Skeletal muscle tissue (tissue), 4 donors: ENCODE data around the gene COL8A2. TPM values are rescaled to one million over a fixed set of nuclear protein-coding genes. Genes with fewer than 3 reads are reported as not detected.

Source experiments
- H3K27ac ChIP-seq: one replicate; pipeline ENCODE4 v1.7.0; 2013; ENCODE audit warnings: mild to moderate bottlenecking, low read depth, low read length, inconsistent platforms
- H3K27me3 ChIP-seq, 3 donors: one replicate each; pipeline ENCODE4 v1.7.0; 2013; ENCODE audit warnings: low read length in 3 of 3; ENCODE audit not compliant: control insufficient read depth in 3 of 3, insufficient read depth in 3 of 3
- H3K36me3 ChIP-seq, 3 donors: one replicate each; pipeline ENCODE4 v1.7.0; 2013; ENCODE audit warnings: low read length in 3 of 3; ENCODE audit not compliant: control insufficient read depth in 3 of 3, insufficient read depth in 3 of 3
- H3K4me1 ChIP-seq, 3 donors: one replicate each; pipeline ENCODE4 v1.7.0; 2013; ENCODE audit warnings: low read length in 3 of 3, mild to moderate bottlenecking in 3 of 3; ENCODE audit not compliant: control insufficient read depth in 3 of 3, insufficient read depth in 3 of 3
- H3K4me3 ChIP-seq, 3 donors: one replicate each; pipeline ENCODE4 v1.7.0; 2013; ENCODE audit warnings: low read length in 3 of 3
- H3K9ac ChIP-seq, 3 donors: one replicate each; pipeline ENCODE4 v1.7.0; 2013; ENCODE audit warnings: low read length in 3 of 3, mild to moderate bottlenecking in 3 of 3, moderate library complexity in 2 of 3, low read depth in 1 of 3
- H3K9me3 ChIP-seq, 3 donors: one replicate each; pipeline ENCODE4 v1.7.0; 2013; ENCODE audit warnings: low read length in 3 of 3; ENCODE audit not compliant: control insufficient read depth in 3 of 3
- total RNA-seq: library from RNA; depleted of rRNA; stranded (reverse); fragments of >200 nt; gene quantifications from one replicate; pipeline ENCODE4 v1.2.3, GENCODE V29; 2014
- donor health status: Osteomylitis.

COL8A2 gene
- total RNA-seq, 1 donor from 2014 or later = 11.0 TPM

DNA sequence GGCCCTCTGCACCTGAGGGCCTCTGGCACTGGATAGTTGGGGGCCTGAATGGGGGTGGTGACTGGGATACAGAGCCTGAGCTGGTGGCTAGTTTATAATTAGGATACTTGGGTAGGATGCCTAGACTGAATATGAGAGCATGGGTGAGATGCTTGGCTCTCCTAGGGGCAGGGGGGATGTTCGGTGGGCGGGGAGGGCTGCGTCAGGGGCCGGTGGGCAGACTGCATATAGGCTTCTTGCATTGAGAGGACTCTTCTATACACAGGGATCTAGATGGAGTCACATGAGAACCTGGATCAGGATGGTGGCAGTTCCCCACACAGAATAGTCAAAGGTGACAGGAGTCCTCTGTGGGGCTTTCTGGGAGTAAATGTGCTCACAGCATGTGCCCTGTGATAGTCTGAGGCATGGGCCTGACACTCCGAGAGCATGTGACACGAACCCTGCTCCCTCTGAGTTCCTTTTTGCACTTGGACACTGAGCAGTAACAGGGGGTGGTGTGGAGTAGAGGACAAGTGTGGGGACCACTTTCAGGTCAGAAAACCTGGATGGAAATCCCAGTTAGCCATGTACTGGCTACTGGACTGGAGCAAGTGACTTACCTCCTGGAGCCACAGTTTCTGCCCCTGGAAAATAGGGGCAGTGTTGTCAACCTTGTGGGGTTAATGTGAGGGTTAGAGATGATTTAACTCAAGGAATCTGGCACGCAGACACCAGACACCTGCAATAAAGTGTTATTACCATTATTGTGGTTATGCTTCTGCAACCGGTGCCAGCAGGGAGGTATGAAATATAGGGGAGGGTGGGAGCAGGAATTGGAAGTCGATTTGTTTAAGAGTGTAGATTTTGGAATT is 33.2 kb upstream of the COL8A2 start:
- Histone ChIP-seq H3K27ac (peak overlapping the region; percentile 99), H3K9me3 (no peaks in the 10 kb centered on the region), H3K36me3 (peaks cover 4 to 5% (median 4%) of the 10 kb centered on the region in 3 donors), H3K27me3 (no peaks in the 10 kb centered on the region), H3K4me3 (peak overlapping the region; percentile 78 to 91 (median 80)), H3K4me1 (peaks cover 66 to 77% (median 68%) of the 10 kb centered on the region in 3 donors), H3K9ac (peak overlapping the region; percentile 87 to 100 (median 88))

DNA sequence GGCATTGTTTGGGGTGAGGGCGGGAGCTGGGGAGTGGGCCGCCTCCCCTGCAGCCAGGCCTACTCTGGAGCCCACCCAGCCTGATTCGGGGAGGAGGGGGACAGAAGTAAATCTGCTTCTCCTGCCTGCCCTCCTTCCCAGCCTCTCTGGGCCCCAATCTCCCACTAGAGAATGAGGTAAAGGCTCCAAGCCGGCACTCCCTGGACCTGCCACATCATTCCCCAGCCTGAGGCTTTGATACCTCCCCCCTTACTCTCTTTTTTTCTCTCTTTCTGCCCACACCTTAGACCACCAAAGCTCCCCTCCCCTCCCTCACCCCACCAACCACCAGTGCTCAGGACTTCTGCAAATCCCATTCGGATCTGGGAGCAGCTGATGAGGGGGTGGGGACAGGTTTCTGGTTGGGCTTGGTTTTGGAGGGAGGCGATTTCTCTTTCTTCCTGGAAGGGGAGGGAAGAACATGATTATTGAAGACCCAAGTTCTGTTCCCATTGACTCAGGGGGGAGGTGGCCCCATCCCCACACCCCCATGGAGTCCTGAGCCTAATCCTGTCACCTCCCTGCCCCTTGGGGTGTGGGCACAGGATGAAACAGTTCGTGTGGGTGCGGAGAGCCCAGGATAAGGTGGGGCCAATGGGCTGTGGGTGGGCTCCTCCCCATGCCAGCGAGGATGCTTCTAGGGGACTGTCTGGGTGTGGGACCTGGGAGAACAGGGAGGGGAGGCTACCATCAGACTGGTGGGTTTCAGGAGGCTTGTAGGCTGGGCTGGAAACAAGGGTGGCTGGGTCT is 32.3 kb upstream of the COL8A2 start:
- H3K4me3 ChIP-seq = peak overlapping the region; percentile 78 to 91 (median 80)
- H3K4me1 ChIP-seq = peaks cover 60 to 76% (median 68%) of the 10 kb centered on the region in 3 donors
- no peaks in the 10 kb centered on the region for H3K9me3 ChIP-seq
- peak overlapping the region; percentile 99 for H3K27ac ChIP-seq
- H3K9ac ChIP-seq = peak overlapping the region; percentile 87 to 100 (median 88)
- peaks cover 4 to 5% (median 4%) of the 10 kb centered on the region in 3 donors for H3K36me3 ChIP-seq
- H3K27me3 ChIP-seq = no peaks in the 10 kb centered on the region

DNA sequence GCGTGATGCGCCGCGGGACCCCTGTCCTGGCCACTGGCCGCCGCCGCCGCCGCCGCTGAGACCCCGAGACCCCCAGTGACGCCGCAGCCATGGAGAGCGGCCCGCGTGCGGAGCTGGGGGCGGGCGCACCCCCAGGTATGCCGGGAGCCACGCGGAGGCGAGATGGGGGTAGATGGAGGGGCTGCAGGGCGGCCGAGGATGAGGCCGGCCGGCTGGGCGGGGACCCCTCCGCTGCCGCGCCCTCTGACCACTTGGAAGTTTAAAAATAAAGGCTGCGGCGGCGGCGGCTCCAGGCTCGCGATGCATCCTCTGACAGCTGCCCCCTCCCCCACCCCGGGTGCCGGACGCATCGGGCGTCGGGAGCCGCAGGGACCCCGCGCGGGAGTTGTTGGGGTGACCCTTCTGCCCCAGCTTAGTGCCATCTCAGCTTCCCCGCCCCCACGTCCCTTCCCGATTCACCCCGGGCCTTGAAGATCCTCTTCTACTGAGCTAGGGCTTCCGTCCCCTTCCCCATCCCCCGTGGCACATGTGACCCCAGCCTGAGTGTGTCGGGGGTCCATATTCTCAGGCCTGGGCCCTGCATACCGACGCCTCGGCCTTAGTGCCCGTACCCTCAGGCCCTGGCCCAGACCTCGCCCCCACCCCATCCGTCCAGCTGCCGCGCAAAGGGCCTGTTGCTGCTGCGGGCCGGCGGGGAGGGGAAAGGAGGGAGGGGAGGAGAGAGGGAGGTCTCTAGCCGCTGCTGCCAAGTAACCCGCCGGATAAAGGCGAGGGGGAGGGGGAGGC is 31.5 kb upstream of the COL8A2 start:
- Histone ChIP-seq H3K27ac (peak overlapping the region; percentile 99), H3K36me3 (peaks cover 4 to 5% (median 4%) of the 10 kb centered on the region in 3 donors), H3K4me1 (peaks cover 59 to 73% (median 68%) of the 10 kb centered on the region in 3 donors), H3K9me3 (no peaks in the 10 kb centered on the region), H3K9ac (peak overlapping the region; percentile 87 to 100 (median 88)), H3K27me3 (no peaks in the 10 kb centered on the region), H3K4me3 (peak overlapping the region; percentile 78 to 91 (median 80))

DNA sequence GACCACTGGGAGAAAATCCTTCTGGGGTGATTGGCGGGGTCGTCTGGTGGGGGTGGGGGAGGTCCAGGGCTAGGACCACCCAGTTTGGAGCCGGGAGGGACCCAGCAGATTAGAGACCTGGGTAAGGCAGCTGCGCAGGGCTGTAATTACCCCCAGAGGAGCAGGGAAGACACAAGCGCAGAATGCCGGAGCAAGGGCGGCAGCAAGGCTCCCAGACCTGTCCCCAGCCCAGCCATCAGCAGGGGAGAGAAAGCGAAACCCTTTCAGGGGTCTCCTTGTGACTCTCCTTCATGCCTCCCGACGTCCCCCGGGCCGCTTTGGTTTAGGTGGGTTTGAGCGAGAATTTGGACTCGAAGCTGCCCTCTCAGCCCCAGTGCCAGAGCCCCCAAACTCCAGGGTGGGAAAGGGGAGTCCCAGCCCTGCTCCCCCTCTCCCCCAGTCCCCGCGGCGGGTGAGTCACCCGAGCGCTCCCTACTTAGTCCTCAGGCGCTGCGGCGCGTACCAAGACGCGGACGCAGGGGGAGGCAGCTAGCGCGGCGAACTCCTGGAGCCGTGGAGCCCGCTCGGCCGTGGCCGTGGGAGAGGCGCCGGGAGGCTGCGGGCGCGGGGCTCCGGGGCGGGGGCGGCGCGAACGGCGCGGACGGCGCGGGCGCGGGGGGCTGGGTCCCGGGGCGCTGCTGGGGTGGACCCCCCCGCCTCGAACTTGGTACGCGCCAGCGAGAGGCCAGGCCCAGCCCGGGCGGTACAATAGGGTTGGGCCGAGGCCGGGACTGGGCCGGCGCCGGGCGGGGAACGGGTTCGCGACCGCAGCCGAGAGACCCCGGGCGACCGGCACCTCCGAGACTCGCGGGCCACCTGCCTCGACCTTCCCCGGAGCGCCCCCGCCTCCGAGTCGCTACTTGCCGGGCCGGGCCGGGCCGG is 30.6 kb upstream of the COL8A2 start, which contains the start of gene MAP7D1:
Gene MAP7D1, plus strand, starts transcription at position 753 of the 921 bp plus-strand sequence. CDS start 258 bp downstream, outside the sequence.
- Histone ChIP-seq H3K9me3 (no peaks in the 10 kb centered on the region), H3K4me1 (peaks cover 59 to 73% (median 68%) of the 10 kb centered on the region in 3 donors), H3K27me3 (no peaks in the 10 kb centered on the region), H3K9ac (peak within 1 kb of the TSS; percentile 97 to 100 (median 100)), H3K36me3 (peaks cover 4 to 5% (median 4%) of the 10 kb centered on the region in 3 donors), H3K4me3 (peak within 1 kb of the TSS; percentile 80 to 94 (median 88)), H3K27ac (peak within 1 kb of the TSS; percentile 99)

DNA sequence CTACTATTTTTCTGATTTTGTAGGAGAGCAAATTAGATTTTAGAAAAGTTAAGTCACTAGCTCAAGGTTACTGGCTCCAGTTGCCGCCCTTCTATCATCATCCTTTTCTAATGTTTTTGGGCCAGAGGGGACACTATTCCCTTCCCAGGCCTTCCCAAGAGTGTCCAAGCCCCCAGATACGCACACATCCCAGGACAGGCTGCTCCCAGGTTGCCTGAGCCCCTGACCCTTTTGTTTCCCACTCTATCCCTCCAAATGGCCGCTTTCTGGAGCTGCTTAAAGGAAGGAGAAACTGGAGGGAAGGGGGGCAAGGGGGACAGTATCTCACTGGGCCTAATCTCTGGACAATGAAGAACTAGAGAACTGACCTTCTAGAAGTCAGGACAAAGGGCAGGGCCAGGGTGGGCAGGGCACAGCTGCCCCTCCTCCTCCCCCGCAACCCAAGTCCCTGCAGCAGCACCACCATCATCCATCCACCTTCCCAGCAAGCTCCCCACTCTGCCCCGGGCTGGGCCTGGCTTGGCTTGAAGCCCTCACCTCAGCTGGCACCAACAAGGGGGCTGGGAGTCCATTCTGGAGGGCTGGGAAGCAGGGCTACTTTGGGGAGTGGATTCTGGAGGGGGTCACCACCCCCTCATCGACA is 29.9 kb upstream of the COL8A2 start:
- peaks cover 59 to 73% (median 68%) of the 10 kb centered on the region in 3 donors for H3K4me1 ChIP-seq

DNA sequence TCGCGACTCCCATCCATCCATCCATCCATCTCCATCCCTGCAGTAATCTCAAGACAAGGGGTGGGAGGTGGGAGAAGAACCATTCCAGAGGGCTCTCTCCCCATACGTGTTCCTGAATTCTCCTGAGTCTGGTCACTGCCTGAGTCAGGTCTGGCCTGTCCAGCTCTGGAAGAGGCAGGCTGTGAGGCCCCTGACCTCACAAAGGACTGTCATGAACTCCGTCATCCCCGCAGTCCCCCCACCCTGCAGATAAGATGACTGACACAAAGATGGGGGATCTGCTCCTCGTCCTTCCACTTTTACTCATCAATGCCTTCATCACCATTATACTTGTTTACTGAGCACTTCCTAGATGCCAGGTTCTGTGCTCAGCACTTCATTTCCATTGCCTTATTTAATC is 29.3 kb upstream of the COL8A2 start:
- peaks cover 0 to 3% (median under 1%) of the 10 kb centered on the region in 3 donors for H3K36me3 ChIP-seq
- H3K27ac ChIP-seq = peak overlapping the region; percentile 99
- H3K4me3 ChIP-seq = no peak overlapping the region
- peaks cover 57 to 71% (median 66%) of the 10 kb centered on the region in 3 donors for H3K4me1 ChIP-seq
- H3K9ac ChIP-seq = peak overlapping the region in 1 of 3 donors; percentile 100
- no peaks in the 10 kb centered on the region for H3K27me3 ChIP-seq
- no peaks in the 10 kb centered on the region for H3K9me3 ChIP-seq

More for the DNA sequence above, 29.9 kb upstream of the COL8A2 start:
- peak overlapping the region; percentile 99 for H3K27ac ChIP-seq
- peak overlapping the region; percentile 73 to 94 (median 88) for H3K4me3 ChIP-seq
- peaks cover 4% of the 10 kb centered on the region in 3 donors for H3K36me3 ChIP-seq
- H3K27me3 ChIP-seq = no peaks in the 10 kb centered on the region
- peak overlapping the region; percentile 97 to 100 (median 100) for H3K9ac ChIP-seq
- no peaks in the 10 kb centered on the region for H3K9me3 ChIP-seq

DNA sequence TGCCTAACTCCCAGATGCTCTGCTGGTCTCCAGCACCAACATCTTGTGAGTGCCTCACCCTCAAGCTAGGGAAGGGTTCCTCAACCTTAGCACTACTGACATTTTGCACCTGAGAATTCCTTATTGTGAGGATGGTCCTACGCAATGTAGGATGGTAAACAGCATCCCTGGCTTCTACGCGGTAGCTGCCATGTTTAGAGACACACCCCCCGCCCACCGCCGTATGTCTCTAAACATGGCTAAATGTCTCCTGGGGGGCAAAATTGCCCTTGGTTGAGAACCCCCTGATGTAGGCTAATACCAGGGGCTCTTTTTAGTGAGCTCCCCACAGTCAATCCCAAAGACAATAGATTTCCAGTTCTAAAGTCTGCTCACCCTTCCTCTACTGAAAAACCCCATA is 28.5 kb upstream of the COL8A2 start:
- peaks cover 56 to 74% (median 67%) of the 10 kb centered on the region in 3 donors for H3K4me1 ChIP-seq
- peak overlapping the region; percentile 12 for H3K27ac ChIP-seq
- peak overlapping the region in 2 of 3 donors; percentile 40 to 54 for H3K9ac ChIP-seq
- H3K27me3 ChIP-seq = no peaks in the 10 kb centered on the region
- H3K4me3 ChIP-seq = no peak overlapping the region
- H3K36me3 ChIP-seq = peaks cover 0 to 2% (median 0%) of the 10 kb centered on the region in 3 donors
- H3K9me3 ChIP-seq = no peaks in the 10 kb centered on the region

DNA sequence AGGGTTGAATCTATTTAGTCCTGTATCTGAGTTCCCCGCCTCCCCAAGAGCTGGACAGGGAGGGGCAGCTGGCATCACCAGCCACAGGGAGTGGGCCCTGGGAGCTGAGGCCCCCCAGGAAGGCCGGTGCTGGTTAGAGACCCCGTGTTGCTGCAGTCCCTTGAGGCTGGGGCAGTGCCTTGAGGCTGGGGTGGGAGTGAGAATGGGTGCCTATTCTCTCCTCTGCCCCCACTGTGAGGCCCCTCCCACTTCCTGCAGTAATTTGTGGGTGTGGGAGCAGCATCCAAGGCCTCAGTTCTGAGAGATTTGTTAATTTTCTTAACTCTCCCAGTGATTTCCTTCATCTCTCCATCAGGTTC is 26.8 kb upstream of the COL8A2 start:
- Histone ChIP-seq H3K4me1 (peaks cover 51 to 71% (median 57%) of the 10 kb centered on the region in 3 donors), H3K27me3 (no peaks in the 10 kb centered on the region), H3K9ac (peak overlapping the region; percentile 48 to 83 (median 72)), H3K9me3 (no peaks in the 10 kb centered on the region), H3K36me3 (peaks cover 0 to 1% (median 0%) of the 10 kb centered on the region in 3 donors), H3K27ac (peak overlapping the region; percentile 96), H3K4me3 (peak overlapping the region in 1 of 3 donors; percentile 15)
